ENCODE measurements around the gene KRT33B. TPM values are rescaled to one million over a fixed set of nuclear protein-coding genes. Genes with fewer than 3 reads are reported as not detected.

The KRT33B gene
- total and polyA plus RNA-seq, 2 experiments from 2014 or later = not detected

GRCh38 chr17:41331606-41332005 lies 38.0 kb downstream of the KRT33B start:
- no peak for DNase-seq (ENCODE audit: low read depth in 1 of 2, low spot score in 1 of 2)
- Histone ChIP-seq H3K27ac (no peak overlapping the region), H3K27me3 (no peaks in the 10 kb centered on the region), H3K4me3 (no peak overlapping the region), H3K9me3 (ENCODE audit: low read depth) (no peaks in the 10 kb centered on the region), H3K4me1 (ENCODE audit: low read depth) (no peaks in the 10 kb centered on the region), H3K36me3 (no peaks in the 10 kb centered on the region)
- TF ChIP-seq CTCF (IDR thresholded peaks at IDR 0.05; ENCODE audit: low read depth, low read length) = no peak

GRCh38 chr17:41329279-41329948 lies 40.2 kb downstream of the KRT33B start:
- Histone ChIP-seq H3K4me3 (no peak overlapping the region), H3K27me3 (no peaks in the 10 kb centered on the region), H3K36me3 (no peaks in the 10 kb centered on the region), H3K4me1 (ENCODE audit: low read depth) (no peaks in the 10 kb centered on the region), H3K9me3 (ENCODE audit: low read depth) (no peaks in the 10 kb centered on the region), H3K27ac (no peak overlapping the region)
- peak; percentile 78 for TF ChIP-seq CTCF (IDR thresholded peaks at IDR 0.05; ENCODE audit: low read depth, low read length)
- peak; percentile 48 to 59 for DNase-seq (ENCODE audit: low read depth in 1 of 2, low spot score in 1 of 2)

GRCh38 chr17:41328207-41328606 lies 41.4 kb downstream of the KRT33B start:
- Histone ChIP-seq H3K9me3 (ENCODE audit: low read depth) (no peaks in the 10 kb centered on the region), H3K4me1 (ENCODE audit: low read depth) (no peaks in the 10 kb centered on the region)
- no peak for DNase-seq (ENCODE audit: low read depth in 1 of 2, low spot score in 1 of 2)

GRCh38 chr17:41327411-41328120 lies 42.0 kb downstream of the KRT33B start:
- Histone ChIP-seq H3K9me3 (ENCODE audit: low read depth) (no peaks in the 10 kb centered on the region), H3K4me1 (ENCODE audit: low read depth) (no peaks in the 10 kb centered on the region), H3K27ac (no peak overlapping the region), H3K27me3 (no peaks in the 10 kb centered on the region), H3K36me3 (no peaks in the 10 kb centered on the region), H3K4me3 (no peak overlapping the region)
- TF ChIP-seq CTCF (IDR thresholded peaks at IDR 0.05; ENCODE audit: low read depth, low read length) = no peak
- no peak for DNase-seq (ENCODE audit: low read depth in 1 of 2, low spot score in 1 of 2)

More at GRCh38 chr17:41328207-41328606, 41.4 kb downstream of the KRT33B start:
- H3K4me3 ChIP-seq = no peak overlapping the region
- H3K36me3 ChIP-seq = no peaks in the 10 kb centered on the region
- no peak for TF ChIP-seq CTCF (IDR thresholded peaks at IDR 0.05; ENCODE audit: low read depth, low read length)
- no peaks in the 10 kb centered on the region for H3K27me3 ChIP-seq
- H3K27ac ChIP-seq = no peak overlapping the region

GRCh38 chr17:41326173-41327145 lies 43.2 kb downstream of the KRT33B start:
- H3K4me3 ChIP-seq = no peak overlapping the region
- no peak overlapping the region for H3K27ac ChIP-seq
- no peaks in the 10 kb centered on the region for H3K4me1 ChIP-seq (ENCODE audit: low read depth)
- no peaks in the 10 kb centered on the region for H3K27me3 ChIP-seq
- no peaks in the 10 kb centered on the region for H3K9me3 ChIP-seq (ENCODE audit: low read depth)
- no peak for TF ChIP-seq CTCF (IDR thresholded peaks at IDR 0.05; ENCODE audit: low read depth, low read length)
- no peaks in the 10 kb centered on the region for H3K36me3 ChIP-seq
- no peak for DNase-seq (ENCODE audit: low read depth in 1 of 2, low spot score in 1 of 2)

Measured in cardiac muscle cell (in vitro differentiated cells and primary cell).